AML-193 (cell line): ENCODE measurements around the gene MAG.

ENCODE experiments used
- DNase-seq, 2 experiments: peaks; one replicate each; lab custom pipeline; 2025; lab: John Stamatoyannopoulos, UW

The MAG gene

GRCh38 chr19:35291916-35292315 is at the start of gene MAG:
Gene MAG, plus strand, starts transcription at chr19:35292161. Its CDS starts 3,248 bp downstream, at chr19:35295409.
- DNase-seq = no peak

- no peak for DNase-seq
These were observed 45.4 kb upstream of the MAG start for GRCh38 chr19:35246466-35247092.

GRCh38 chr19:35247526-35248309 is 44.2 kb upstream of the MAG start:
- DNase-seq = no peak

- no peak for DNase-seq
These were observed 43.4 kb upstream of the MAG start, which contains the start of gene LSR for GRCh38 chr19:35248310-35249145. Gene LSR, plus strand, starts transcription at chr19:35249002. Its CDS starts 21 bp downstream, at chr19:35249023.

- no peak for DNase-seq
These were observed 42.7 kb upstream of the MAG start for GRCh38 chr19:35249146-35249847.

GRCh38 chr19:35249848-35250711 is 41.9 kb upstream of the MAG start:
- DNase-seq = no peak

GRCh38 chr19:35251456-35251855 is 40.5 kb upstream of the MAG start:
- DNase-seq = no peak

- DNase-seq = no peak
These were observed 38.4 kb upstream of the MAG start for GRCh38 chr19:35253316-35254286.

GRCh38 chr19:35254341-35255297 is 37.3 kb upstream of the MAG start:
- no peak for DNase-seq

GRCh38 chr19:35256566-35256965 is 35.4 kb upstream of the MAG start:
- DNase-seq = no peak

- DNase-seq = no peak
These were observed 34.9 kb upstream of the MAG start for GRCh38 chr19:35257113-35257461.

GRCh38 chr19:35260694-35261304 is 31.2 kb upstream of the MAG start:
- no peak for DNase-seq

GRCh38 chr19:35261356-35262100 is 30.4 kb upstream of the MAG start:
- DNase-seq = no peak

GRCh38 chr19:35262101-35262761 is 29.7 kb upstream of the MAG start:
- DNase-seq = no peak

GRCh38 chr19:35264268-35265125 is 27.5 kb upstream of the MAG start:
- DNase-seq = peak; percentile 53 to 55
